DOHH2 (cell line): Measurements from ENCODE around the gene FANCC.
A peak's percentile ranks its signal among the peaks of the same experiment; 100 is the strongest.

Experiments used
- H3F3A ChIP-seq: fragments of 200-600 bp; sonication (generic), shearing (Covaris generic); 2 replicates; pipeline ENCODE4 v1.6.0; 2016; ENCODE audit warnings: antibody characterized with exemption, mild to moderate bottlenecking; ENCODE audit not compliant: control insufficient read depth, insufficient read depth
- H3K27ac ChIP-seq: fragments of 200-600 bp; sonication (generic); 2 replicates; pipeline ENCODE4 v1.5.1; 2014; ENCODE audit warnings: low read depth, mild to moderate bottlenecking, low read length, moderate library complexity
- H3K27me3 ChIP-seq: fragments of 200-600 bp; sonication (generic); 2 replicates; pipeline ENCODE4 v1.6.1; 2014; ENCODE audit warnings: mild to moderate bottlenecking, low read length, mixed read lengths; ENCODE audit not compliant: control insufficient read depth
- H3K36me3 ChIP-seq: fragments of 200-600 bp; sonication (generic); 2 replicates; pipeline ENCODE4 v1.6.1; 2014; ENCODE audit warnings: mild to moderate bottlenecking, low read length, moderate library complexity, mixed read lengths; ENCODE audit not compliant: control insufficient read depth
- H3K4me1 ChIP-seq: fragments of 200-600 bp; sonication (generic); 2 replicates; pipeline ENCODE4 v1.6.1; 2014; ENCODE audit warnings: mild to moderate bottlenecking, low read length, mixed read lengths; ENCODE audit not compliant: control insufficient read depth
- H3K4me2 ChIP-seq: fragments of 200-600 bp; sonication (generic); 2 replicates; pipeline ENCODE4 v1.6.0; 2014; ENCODE audit warnings: mild to moderate bottlenecking, low read length, moderate library complexity
- H3K4me3 ChIP-seq: fragments of 200-600 bp; sonication (generic); 2 replicates; pipeline ENCODE4 v1.5.1; 2014; ENCODE audit warnings: mild to moderate bottlenecking, low read length, mixed read lengths
- H3K79me2 ChIP-seq: fragments of 200-600 bp; sonication (generic); 2 replicates; pipeline ENCODE4 v1.6.1; 2014; ENCODE audit warnings: mild to moderate bottlenecking, low read length, mixed read lengths; ENCODE audit not compliant: control insufficient read depth
- H3K9me2 ChIP-seq: fragments of 200-600 bp; sonication (generic); replicated peaks from 2 replicates; pipeline ENCODE4 v1.6.1; 2014; ENCODE audit warnings: mild to moderate bottlenecking, low read length, mixed read lengths; ENCODE audit not compliant: control insufficient read depth
- H3K9me3 ChIP-seq: fragments of 200-600 bp; sonication (generic); 2 replicates; pipeline ENCODE4 v1.6.1; 2014; ENCODE audit warnings: antibody characterized with exemption, low read length, mixed read lengths; ENCODE audit not compliant: control insufficient read depth, insufficient read depth
- H4K20me1 ChIP-seq: fragments of 200-600 bp; sonication (generic); 2 replicates; pipeline ENCODE4 v1.6.0; 2014; ENCODE audit warnings: low read depth, mild to moderate bottlenecking, antibody characterized with exemption, low read length, moderate library complexity; ENCODE audit not compliant: control insufficient read depth, insufficient read depth
- EZH2phosphoT487 ChIP-seq: fragments of 200-600 bp; sonication (generic); IDR thresholded peaks from 2 replicates; pipeline ENCODE4 v1.6.1; 2017; ENCODE audit warnings: borderline replicate concordance, mild to moderate bottlenecking, antibody characterized with exemption, low read length, moderate library complexity, mixed read lengths
- TF ChIP-seq, protein P1 (sequence below): fragments of 200-600 bp; sonication (generic); IDR thresholded peaks from one replicate; pipeline ENCODE4 v1.5.1; 2014; ENCODE audit warnings: antibody characterized with exemption, mild to moderate bottlenecking, low read depth, low read length; ENCODE audit not compliant: poor library complexity, severe bottlenecking

Gene FANCC

DNA sequence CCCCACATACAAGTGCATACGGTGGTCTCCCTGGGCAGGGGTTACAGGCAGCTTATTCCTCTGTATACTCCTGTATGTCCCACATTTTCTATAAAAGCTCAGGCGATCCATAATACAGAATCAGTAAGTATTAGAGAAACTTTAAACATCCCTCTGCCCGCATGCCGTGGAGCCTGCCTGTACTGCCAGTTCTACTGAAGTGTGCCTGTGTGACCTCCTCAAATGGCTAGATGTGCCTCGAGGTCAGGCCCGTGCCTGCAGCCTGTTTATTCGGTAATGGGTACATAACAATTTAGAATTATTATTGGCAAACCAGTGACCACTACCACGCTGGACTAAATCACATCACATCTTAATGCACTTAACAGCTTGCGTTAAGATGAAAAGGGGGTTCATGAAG, 190.8 kb downstream of the FANCC start:
- H3K79me2 ChIP-seq, result no peaks in the 10 kb centered on the region
- no peak overlapping the region for H3K4me2 ChIP-seq
- no peaks in the 10 kb centered on the region for H3K9me2 ChIP-seq
- H3K27ac ChIP-seq, result no peak overlapping the region
- no peaks in the 10 kb centered on the region for H3K27me3 ChIP-seq
- H3K4me1 ChIP-seq, result no peaks in the 10 kb centered on the region
- no peak overlapping the region for H3K4me3 ChIP-seq
- no peaks in the 10 kb centered on the region for H3K36me3 ChIP-seq
- no peaks in the 10 kb centered on the region for H3K9me3 ChIP-seq
- no peaks in the 10 kb centered on the region for H4K20me1 ChIP-seq
- TF ChIP-seq EZH2phosphoT487, result no peak
- TF ChIP-seq, protein P1, sequence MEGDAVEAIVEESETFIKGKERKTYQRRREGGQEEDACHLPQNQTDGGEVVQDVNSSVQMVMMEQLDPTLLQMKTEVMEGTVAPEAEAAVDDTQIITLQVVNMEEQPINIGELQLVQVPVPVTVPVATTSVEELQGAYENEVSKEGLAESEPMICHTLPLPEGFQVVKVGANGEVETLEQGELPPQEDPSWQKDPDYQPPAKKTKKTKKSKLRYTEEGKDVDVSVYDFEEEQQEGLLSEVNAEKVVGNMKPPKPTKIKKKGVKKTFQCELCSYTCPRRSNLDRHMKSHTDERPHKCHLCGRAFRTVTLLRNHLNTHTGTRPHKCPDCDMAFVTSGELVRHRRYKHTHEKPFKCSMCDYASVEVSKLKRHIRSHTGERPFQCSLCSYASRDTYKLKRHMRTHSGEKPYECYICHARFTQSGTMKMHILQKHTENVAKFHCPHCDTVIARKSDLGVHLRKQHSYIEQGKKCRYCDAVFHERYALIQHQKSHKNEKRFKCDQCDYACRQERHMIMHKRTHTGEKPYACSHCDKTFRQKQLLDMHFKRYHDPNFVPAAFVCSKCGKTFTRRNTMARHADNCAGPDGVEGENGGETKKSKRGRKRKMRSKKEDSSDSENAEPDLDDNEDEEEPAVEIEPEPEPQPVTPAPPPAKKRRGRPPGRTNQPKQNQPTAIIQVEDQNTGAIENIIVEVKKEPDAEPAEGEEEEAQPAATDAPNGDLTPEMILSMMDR, result no peak
- H3F3A ChIP-seq, result no peaks in the 10 kb centered on the region

DNA sequence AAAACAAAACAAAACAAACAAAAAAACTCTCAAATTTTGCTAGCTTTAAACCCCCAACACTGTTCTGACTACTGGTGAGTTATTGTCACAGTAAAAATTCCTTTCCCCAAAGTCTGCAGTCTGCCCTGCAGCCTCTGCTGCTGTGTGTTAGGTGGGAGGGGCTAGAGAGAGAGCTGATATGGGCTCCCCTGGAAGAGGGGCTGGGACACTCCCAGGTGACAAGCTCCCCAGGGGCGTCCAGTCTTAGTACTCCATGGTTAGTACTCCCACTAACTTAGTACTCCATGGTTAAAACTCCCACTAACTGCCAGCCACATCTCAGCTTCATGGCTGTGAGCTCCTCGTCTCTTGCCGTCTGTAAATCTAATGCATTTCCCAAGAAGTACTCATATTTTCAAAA, 191.9 kb downstream of the FANCC start:
- H3K79me2 ChIP-seq, result no peaks in the 10 kb centered on the region
- H3K9me3 ChIP-seq, result no peaks in the 10 kb centered on the region
- no peaks in the 10 kb centered on the region for H4K20me1 ChIP-seq
- no peak overlapping the region for H3K4me3 ChIP-seq
- TF ChIP-seq EZH2phosphoT487, result no peak
- TF ChIP-seq, protein P1, result no peak
- H3K27ac ChIP-seq, result no peak overlapping the region
- no peak overlapping the region for H3K4me2 ChIP-seq
- no peaks in the 10 kb centered on the region for H3F3A ChIP-seq
- no peaks in the 10 kb centered on the region for H3K27me3 ChIP-seq
- H3K9me2 ChIP-seq, result no peaks in the 10 kb centered on the region
- no peaks in the 10 kb centered on the region for H3K4me1 ChIP-seq
- no peaks in the 10 kb centered on the region for H3K36me3 ChIP-seq

DNA sequence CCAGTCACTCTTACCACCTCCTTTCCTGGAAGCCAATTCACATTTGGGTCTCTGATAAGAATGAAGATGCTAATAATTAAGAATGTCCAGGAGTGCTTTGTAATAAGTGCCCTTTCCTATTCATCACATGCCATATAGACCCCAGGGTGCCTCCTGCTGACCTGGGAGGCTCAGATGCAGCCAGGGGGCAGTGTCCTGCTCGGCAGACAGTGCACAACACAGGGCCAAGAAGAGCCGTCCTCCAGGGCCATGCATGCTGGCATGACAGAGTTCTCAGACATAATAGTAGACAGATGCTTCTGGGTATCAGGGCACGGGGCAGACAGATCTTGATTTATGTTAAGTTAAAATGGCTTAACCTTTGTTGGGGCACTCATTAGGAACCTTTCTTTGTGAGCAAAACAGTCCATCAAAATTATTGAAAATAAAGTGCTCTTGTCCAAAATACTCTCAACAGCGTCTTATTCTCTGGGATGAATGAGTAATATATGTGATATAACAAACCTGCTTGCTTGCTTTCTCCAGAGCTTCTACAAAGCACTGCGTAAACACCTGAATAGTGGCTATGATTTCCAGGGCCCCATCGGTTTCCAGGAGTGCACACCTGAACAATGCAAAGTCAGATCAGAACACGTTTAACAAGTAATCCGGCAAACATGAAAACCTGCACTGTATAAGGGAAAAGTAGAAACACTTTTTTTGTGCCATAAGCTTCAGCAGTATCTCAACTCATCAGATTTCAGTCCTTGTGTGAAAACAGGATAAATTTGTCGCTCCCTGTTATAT, 192.7 kb downstream of the FANCC start:
- Histone ChIP-seq H3K9me2 (no peaks in the 10 kb centered on the region), H3K36me3 (no peaks in the 10 kb centered on the region), H3K4me2 (no peak overlapping the region), H3K79me2 (no peaks in the 10 kb centered on the region), H3K27ac (no peak overlapping the region), H3K4me3 (no peak overlapping the region), H3F3A (no peaks in the 10 kb centered on the region), H3K4me1 (no peaks in the 10 kb centered on the region), H4K20me1 (no peaks in the 10 kb centered on the region), H3K9me3 (no peaks in the 10 kb centered on the region), H3K27me3 (no peaks in the 10 kb centered on the region)
- TF ChIP-seq, protein P1, result peak; percentile 23
- no peak for TF ChIP-seq EZH2phosphoT487
